ENCODE data around the gene PHLPP1. TPM values are rescaled to one million over a fixed set of nuclear protein-coding genes. Genes with fewer than 3 reads are reported as not detected.

Gene PHLPP1
- polyA plus RNA-seq, 2 of the 4 experiments (the other 2 are of a cell fraction): 6.5 to 12.1 TPM

DNA sequence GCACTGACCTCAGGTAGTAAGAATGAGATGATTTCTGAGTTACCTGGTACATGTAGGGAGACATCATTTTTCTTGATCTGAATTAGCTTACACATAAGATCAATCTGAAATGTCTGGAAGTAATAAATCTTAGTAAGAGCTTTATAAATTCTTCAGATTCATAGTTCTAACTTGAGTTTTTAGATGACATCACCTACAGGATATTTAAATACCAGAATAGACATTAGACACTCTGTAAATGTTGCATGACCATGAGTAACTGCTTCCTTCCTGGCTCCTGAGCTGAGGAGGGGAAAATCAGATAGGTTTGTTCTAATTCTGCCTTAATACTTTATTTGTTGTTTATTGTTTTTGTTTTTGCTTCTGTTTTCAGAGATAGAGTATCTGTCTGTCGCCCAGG, 181.8 kb downstream of the PHLPP1 start:
- TF ChIP-seq EHF (CRISPR knock-in tag; IDR thresholded peaks at IDR 0.05) (no peak), JUN (IDR thresholded peaks at IDR 0.05) (no peak), ZC3H11A (IDR thresholded peaks at IDR 0.05) (no peak), MYC (IDR thresholded peaks at IDR 0.05; ENCODE audit: borderline replicate concordance, low read length) (no peak), PHF8 (IDR thresholded peaks at IDR 0.05; ENCODE audit: borderline replicate concordance, low read depth) (no peak), CBX2 (IDR thresholded peaks at IDR 0.05; ENCODE audit: borderline replicate concordance, low read depth) (no peak), CHD4 (IDR thresholded peaks at IDR 0.05; ENCODE audit: borderline replicate concordance) (no peak), RFX5 (IDR thresholded peaks at IDR 0.05) (no peak), RARB (CRISPR knock-in tag; IDR thresholded peaks at IDR 0.05) (no peak), TFCP2L1 (CRISPR knock-in tag; IDR thresholded peaks at IDR 0.05) (no peak), HDAC2 (IDR thresholded peaks at IDR 0.05) (no peak), HOXB13 (CRISPR knock-in tag; IDR thresholded peaks at IDR 0.05; ENCODE audit: low read depth) (no peak)
- TF ChIP-seq, protein P1, sequence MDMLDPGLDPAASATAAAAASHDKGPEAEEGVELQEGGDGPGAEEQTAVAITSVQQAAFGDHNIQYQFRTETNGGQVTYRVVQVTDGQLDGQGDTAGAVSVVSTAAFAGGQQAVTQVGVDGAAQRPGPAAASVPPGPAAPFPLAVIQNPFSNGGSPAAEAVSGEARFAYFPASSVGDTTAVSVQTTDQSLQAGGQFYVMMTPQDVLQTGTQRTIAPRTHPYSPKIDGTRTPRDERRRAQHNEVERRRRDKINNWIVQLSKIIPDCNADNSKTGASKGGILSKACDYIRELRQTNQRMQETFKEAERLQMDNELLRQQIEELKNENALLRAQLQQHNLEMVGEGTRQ (IDR thresholded peaks at IDR 0.05): no peak
- TF ChIP-seq, protein P2, sequence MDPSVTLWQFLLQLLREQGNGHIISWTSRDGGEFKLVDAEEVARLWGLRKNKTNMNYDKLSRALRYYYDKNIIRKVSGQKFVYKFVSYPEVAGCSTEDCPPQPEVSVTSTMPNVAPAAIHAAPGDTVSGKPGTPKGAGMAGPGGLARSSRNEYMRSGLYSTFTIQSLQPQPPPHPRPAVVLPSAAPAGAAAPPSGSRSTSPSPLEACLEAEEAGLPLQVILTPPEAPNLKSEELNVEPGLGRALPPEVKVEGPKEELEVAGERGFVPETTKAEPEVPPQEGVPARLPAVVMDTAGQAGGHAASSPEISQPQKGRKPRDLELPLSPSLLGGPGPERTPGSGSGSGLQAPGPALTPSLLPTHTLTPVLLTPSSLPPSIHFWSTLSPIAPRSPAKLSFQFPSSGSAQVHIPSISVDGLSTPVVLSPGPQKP (IDR thresholded peaks at IDR 0.05; ENCODE audit: low read depth, low read length): no peak
- TF ChIP-seq, protein P3, sequence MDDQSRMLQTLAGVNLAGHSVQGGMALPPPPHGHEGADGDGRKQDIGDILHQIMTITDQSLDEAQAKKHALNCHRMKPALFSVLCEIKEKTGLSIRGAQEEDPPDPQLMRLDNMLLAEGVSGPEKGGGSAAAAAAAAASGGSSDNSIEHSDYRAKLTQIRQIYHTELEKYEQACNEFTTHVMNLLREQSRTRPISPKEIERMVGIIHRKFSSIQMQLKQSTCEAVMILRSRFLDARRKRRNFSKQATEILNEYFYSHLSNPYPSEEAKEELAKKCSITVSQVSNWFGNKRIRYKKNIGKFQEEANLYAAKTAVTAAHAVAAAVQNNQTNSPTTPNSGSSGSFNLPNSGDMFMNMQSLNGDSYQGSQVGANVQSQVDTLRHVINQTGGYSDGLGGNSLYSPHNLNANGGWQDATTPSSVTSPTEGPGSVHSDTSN (IDR thresholded peaks at IDR 0.05): no peak
- TF ChIP-seq, protein P4, sequence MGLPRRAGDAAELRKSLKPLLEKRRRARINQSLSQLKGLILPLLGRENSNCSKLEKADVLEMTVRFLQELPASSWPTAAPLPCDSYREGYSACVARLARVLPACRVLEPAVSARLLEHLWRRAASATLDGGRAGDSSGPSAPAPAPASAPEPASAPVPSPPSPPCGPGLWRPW (IDR thresholded peaks at IDR 0.05): no peak
- 76% methylated on average over 1 of the region's 1 CpG for WGBS (ENCODE audit: missing lambda C conversion rate)
- no peak for ATAC-seq
- Histone ChIP-seq H3K4me2 (no peak overlapping the region), H3K9me3 (no peaks in the 10 kb centered on the region), H3K4me3 (no peak overlapping the region), H3K27ac (no peak overlapping the region), H3K4me1 (no peaks in the 10 kb centered on the region)
- FAIRE-seq: no peak
- POLR2A ChIA-PET: no interaction called here
- CTCF ChIA-PET: no interaction called here
- DNase-seq (ENCODE audit: low read depth in 1 of 2, low spot score in 1 of 2): no peak

DNA sequence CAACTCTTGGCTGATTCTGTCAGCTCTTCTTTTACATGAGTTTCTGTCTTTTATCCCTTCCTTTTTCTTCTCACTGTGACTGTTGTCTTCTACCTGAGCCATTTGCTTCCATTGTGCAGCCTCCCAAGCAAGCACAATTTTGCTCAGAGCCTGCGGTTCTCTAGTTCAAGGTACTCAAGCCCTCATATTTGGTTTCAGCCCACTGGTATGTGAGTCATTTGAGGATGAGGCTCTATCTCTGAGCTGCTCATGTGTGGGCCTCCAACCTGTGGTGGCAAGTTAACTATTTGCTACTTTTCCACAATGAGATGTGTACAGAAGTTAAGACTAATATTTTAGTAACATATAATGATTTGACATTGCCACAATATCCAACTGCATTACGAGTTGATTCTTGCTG, 183.0 kb downstream of the PHLPP1 start:
- FAIRE-seq: no peak
- ChIA-PET CTCF (no interaction called here), POLR2A (no interaction called here)
- no peak overlapping the region for H3K27ac ChIP-seq
- DNase-seq (ENCODE audit: low read depth in 1 of 2, low spot score in 1 of 2): no peak
- ATAC-seq: no peak
- 68% methylated on average over 2 of the region's 2 CpGs for WGBS (ENCODE audit: missing lambda C conversion rate)
- H3K4me2 ChIP-seq: no peak overlapping the region
- TF ChIP-seq MAFK (IDR thresholded peaks at IDR 0.05; ENCODE audit: partially characterized antibody): no peak
- no peak for TF ChIP-seq ZFP36 (IDR thresholded peaks at IDR 0.05; ENCODE audit: borderline replicate concordance, partially characterized antibody)
- TF ChIP-seq POLR2AphosphoS2 (conservative IDR thresholded peaks at IDR 0.05; ENCODE audit: low read length): no peak
- TF ChIP-seq HDAC2 (IDR thresholded peaks at IDR 0.05): no peak
- TF ChIP-seq, protein P5, sequence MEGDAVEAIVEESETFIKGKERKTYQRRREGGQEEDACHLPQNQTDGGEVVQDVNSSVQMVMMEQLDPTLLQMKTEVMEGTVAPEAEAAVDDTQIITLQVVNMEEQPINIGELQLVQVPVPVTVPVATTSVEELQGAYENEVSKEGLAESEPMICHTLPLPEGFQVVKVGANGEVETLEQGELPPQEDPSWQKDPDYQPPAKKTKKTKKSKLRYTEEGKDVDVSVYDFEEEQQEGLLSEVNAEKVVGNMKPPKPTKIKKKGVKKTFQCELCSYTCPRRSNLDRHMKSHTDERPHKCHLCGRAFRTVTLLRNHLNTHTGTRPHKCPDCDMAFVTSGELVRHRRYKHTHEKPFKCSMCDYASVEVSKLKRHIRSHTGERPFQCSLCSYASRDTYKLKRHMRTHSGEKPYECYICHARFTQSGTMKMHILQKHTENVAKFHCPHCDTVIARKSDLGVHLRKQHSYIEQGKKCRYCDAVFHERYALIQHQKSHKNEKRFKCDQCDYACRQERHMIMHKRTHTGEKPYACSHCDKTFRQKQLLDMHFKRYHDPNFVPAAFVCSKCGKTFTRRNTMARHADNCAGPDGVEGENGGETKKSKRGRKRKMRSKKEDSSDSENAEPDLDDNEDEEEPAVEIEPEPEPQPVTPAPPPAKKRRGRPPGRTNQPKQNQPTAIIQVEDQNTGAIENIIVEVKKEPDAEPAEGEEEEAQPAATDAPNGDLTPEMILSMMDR (IDR thresholded peaks at IDR 0.05): no peak
- no peak for TF ChIP-seq NFE2L2 (conservative IDR thresholded peaks at IDR 0.05; ENCODE audit: low read length)
- no peak for TF ChIP-seq HOXB5 (CRISPR knock-in tag; IDR thresholded peaks at IDR 0.05)
- TF ChIP-seq JUN (IDR thresholded peaks at IDR 0.05): no peak
- TF ChIP-seq FOXS1 (CRISPR knock-in tag; IDR thresholded peaks at IDR 0.05): no peak
- TF ChIP-seq EP300 (IDR thresholded peaks at IDR 0.05): no peak
- TF ChIP-seq, protein P6, sequence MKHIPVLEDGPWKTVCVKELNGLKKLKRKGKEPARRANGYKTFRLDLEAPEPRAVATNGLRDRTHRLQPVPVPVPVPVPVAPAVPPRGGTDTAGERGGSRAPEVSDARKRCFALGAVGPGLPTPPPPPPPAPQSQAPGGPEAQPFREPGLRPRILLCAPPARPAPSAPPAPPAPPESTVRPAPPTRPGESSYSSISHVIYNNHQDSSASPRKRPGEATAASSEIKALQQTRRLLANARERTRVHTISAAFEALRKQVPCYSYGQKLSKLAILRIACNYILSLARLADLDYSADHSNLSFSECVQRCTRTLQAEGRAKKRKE (CRISPR knock-in tag; IDR thresholded peaks at IDR 0.05; ENCODE audit: low read depth): no peak
- no peak for TF ChIP-seq MYC (IDR thresholded peaks at IDR 0.05; ENCODE audit: borderline replicate concordance, low read length)
- no peak for TF ChIP-seq HEYL (CRISPR knock-in tag; IDR thresholded peaks at IDR 0.05)
- TF ChIP-seq, protein P7, sequence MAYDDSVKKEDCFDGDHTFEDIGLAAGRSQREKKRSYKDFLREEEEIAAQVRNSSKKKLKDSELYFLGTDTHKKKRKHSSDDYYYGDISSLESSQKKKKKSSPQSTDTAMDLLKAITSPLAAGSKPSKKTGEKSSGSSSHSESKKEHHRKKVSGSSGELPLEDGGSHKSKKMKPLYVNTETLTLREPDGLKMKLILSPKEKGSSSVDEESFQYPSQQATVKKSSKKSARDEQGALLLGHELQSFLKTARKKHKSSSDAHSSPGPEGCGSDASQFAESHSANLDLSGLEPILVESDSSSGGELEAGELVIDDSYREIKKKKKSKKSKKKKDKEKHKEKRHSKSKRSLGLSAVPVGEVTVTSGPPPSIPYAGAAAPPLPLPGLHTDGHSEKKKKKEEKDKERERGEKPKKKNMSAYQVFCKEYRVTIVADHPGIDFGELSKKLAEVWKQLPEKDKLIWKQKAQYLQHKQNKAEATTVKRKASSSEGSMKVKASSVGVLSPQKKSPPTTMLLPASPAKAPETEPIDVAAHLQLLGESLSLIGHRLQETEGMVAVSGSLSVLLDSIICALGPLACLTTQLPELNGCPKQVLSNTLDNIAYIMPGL (CRISPR knock-in tag; IDR thresholded peaks at IDR 0.05; ENCODE audit: borderline replicate concordance): no peak
- TF ChIP-seq BHLHE40 (IDR thresholded peaks at IDR 0.05; ENCODE audit: low read depth, low read length): no peak
- no peak for TF ChIP-seq ZNF302 (CRISPR knock-in tag; IDR thresholded peaks at IDR 0.05)
- no peak for TF ChIP-seq HOXB13 (CRISPR knock-in tag; IDR thresholded peaks at IDR 0.05; ENCODE audit: low read depth)
- no peak for TF ChIP-seq NPAS2 (CRISPR knock-in tag; IDR thresholded peaks at IDR 0.05; ENCODE audit: borderline replicate concordance)
- TF ChIP-seq RNF2 (IDR thresholded peaks at IDR 0.05; ENCODE audit: borderline replicate concordance, low read depth): no peak
- H3K4me1 ChIP-seq: no peaks in the 10 kb centered on the region
- no peaks in the 10 kb centered on the region for H3K9me3 ChIP-seq
- no peak overlapping the region for H3K4me3 ChIP-seq
